GM12875 (cell line): Measurements from ENCODE around the gene PCDHB7.
"Not testable (repeated sequence)": the region's sequence is repeated elsewhere in the genome, so short reads cannot be mapped to it uniquely, and the experiment has no call there.

Experiments
- H3K4me3 ChIP-seq: one replicate; pipeline ENCODE4 v1.5.1; 2011; ENCODE audit warnings: low read depth, low read length, control low read depth
- CTCF ChIP-seq: IDR thresholded peaks from 2 replicates; pipeline ENCODE4 v1.5.1; 2011; ENCODE audit warnings: low read depth, mild to moderate bottlenecking, control low read depth, inconsistent platforms, low read length, moderate library complexity, borderline replicate concordance; ENCODE audit not compliant: insufficient read depth

Gene PCDHB7

GRCh38 chr5:141172381-141173204 is at the start of gene PCDHB7:
Gene PCDHB7 (plus strand): TSS chr5:141172644. CDS start chr5:141172836, 192 bp downstream.
- TF ChIP-seq CTCF = peak; percentile 10; the same call in 1 of the 2 replicates
- no peak within 1 kb of the TSS for H3K4me3 ChIP-seq

- H3K4me3 ChIP-seq = not testable (repeated sequence)
Measured at GRCh38 chr5:141123396-141124135, 48.9 kb upstream of the PCDHB7 start.

GRCh38 chr5:141127305-141127704 is 45.1 kb upstream of the PCDHB7 start:
- H3K4me3 ChIP-seq = no peak overlapping the region
- no peak for TF ChIP-seq CTCF

DNA sequence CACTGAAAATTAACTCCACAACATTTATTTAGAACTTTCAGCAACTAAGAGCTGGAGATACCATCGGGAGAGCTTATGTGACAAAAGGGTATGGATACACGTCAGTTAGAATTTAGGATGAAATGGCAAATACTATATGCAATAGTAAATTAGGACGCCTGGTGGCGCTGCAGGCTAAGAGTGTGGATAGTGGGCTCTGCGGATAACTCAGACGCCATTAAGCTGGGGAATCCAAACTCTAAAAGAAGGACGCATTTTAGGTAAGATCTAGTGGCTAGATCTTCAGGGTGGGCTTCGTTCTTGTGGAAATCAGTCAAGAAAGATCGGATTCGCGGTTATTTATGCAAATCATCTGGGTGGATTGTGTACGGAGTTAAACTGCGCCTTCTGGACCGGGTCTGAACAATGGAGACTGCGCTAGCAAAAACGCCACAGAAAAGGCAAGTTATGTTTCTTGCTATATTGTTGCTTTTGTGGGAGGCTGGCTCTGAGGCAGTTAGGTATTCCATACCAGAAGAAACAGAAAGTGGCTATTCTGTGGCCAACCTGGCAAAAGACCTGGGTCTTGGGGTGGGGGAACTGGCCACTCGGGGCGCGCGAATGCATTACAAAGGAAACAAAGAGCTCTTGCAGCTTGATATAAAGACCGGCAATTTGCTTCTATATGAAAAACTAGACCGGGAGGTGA is 37.3 kb upstream of the PCDHB7 start, which contains the start of gene PCDHB5:
Gene PCDHB5, plus strand, starts transcription at position 177 of the 688 bp plus-strand sequence. Its CDS starts 229 bp downstream, at position 406.
- no peak within 1 kb of the TSS for H3K4me3 ChIP-seq
- TF ChIP-seq CTCF = no peak

DNA sequence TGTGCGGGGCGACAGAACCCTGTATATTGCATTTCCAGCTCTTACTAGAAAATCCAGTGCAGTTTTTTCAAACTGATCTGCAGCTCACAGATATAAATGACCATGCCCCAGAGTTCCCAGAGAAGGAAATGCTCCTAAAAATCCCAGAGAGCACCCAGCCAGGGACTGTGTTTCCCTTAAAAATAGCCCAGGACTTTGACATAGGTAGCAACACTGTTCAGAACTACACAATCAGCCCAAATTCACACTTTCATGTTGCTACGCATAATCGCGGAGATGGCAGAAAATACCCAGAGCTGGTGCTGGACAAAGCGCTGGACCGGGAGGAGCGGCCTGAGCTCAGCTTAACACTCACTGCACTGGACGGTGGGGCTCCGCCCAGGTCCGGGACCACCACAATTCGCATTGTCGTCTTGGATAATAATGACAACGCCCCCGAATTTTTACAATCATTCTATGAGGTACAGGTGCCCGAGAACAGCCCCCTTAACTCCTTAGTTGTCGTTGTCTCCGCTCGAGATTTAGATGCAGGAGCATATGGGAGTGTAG is 36.7 kb upstream of the PCDHB7 start:
- no peak for TF ChIP-seq CTCF
- no peak overlapping the region for H3K4me3 ChIP-seq

DNA sequence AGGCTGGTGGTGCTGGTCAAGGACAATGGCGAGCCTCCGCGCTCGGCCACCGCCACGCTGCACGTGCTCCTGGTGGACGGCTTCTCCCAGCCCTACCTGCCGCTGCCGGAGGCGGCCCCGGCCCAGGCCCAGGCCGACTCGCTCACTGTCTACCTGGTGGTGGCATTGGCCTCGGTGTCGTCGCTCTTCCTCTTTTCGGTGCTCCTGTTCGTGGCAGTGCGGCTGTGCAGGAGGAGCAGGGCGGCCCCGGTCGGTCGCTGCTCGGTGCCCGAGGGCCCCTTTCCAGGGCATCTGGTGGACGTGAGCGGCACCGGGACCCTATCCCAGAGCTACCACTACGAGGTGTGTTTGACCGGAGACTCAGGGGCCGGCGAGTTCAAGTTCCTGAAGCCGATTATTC is 35.1 kb upstream of the PCDHB7 start:
- not testable (repeated sequence) for H3K4me3 ChIP-seq

GRCh38 chr5:141149812-141150211 is 22.6 kb upstream of the PCDHB7 start, which contains the start of gene PCDHB6:
Gene PCDHB6 (plus strand): TSS chr5:141150057. CDS start chr5:141150258, 201 bp downstream.
- TF ChIP-seq CTCF = no peak
- H3K4me3 ChIP-seq = no peak within 1 kb of the TSS
